KG1 (cell line): ENCODE results near the gene TRIM73.
"Not testable (repeated sequence)": the region's sequence is repeated elsewhere in the genome, so short reads cannot be mapped to it uniquely, and the experiment has no call there.

ENCODE experiments used
- DNase-seq: peaks from one replicate; lab custom pipeline; 2025; lab: John Stamatoyannopoulos, UW

TRIM73 gene

GRCh38 chr7:75395329-75395728 is at the start of gene TRIM73:
TRIM73 (plus strand) TSS chr7:75395629; CDS start chr7:75398934, 3,305 bp downstream.
- not testable (repeated sequence) for DNase-seq

- DNase-seq: not testable (repeated sequence)
Observed at GRCh38 chr7:75358671-75359541, 36.5 kb upstream of the TRIM73 start.

- not testable (repeated sequence) for DNase-seq
Observed at GRCh38 chr7:75359542-75359848, 35.9 kb upstream of the TRIM73 start.

- not testable (repeated sequence) for DNase-seq
Observed at GRCh38 chr7:75364079-75364478, 31.4 kb upstream of the TRIM73 start.

GRCh38 chr7:75366643-75367042 is 28.8 kb upstream of the TRIM73 start:
- DNase-seq: not testable (repeated sequence)

- DNase-seq: not testable (repeated sequence)
Observed at GRCh38 chr7:75367313-75367712, 28.1 kb upstream of the TRIM73 start.

GRCh38 chr7:75374144-75374518 is 21.3 kb upstream of the TRIM73 start:
- not testable (repeated sequence) for DNase-seq

- DNase-seq: not testable (repeated sequence)
Observed at GRCh38 chr7:75374519-75375317, 20.7 kb upstream of the TRIM73 start.

- DNase-seq: not testable (repeated sequence)
Observed at GRCh38 chr7:75393194-75393593, 2.2 kb upstream of the TRIM73 start.

- DNase-seq: not testable (repeated sequence)
Observed at GRCh38 chr7:75397865-75398264, 2.4 kb downstream of the TRIM73 start.

- not testable (repeated sequence) for DNase-seq
Observed at GRCh38 chr7:75398771-75399700, 3.6 kb downstream of the TRIM73 start.

- DNase-seq: not testable (repeated sequence)
Observed at GRCh38 chr7:75400575-75400974, 5.1 kb downstream of the TRIM73 start.

GRCh38 chr7:75403455-75404443 is 8.3 kb downstream of the TRIM73 start:
- DNase-seq: not testable (repeated sequence)

GRCh38 chr7:75404663-75405062 is 9.2 kb downstream of the TRIM73 start:
- DNase-seq: not testable (repeated sequence)

GRCh38 chr7:75409880-75410822 is 14.7 kb downstream of the TRIM73 start:
- not testable (repeated sequence) for DNase-seq

- not testable (repeated sequence) for DNase-seq
Observed at GRCh38 chr7:75410823-75411173, 15.4 kb downstream of the TRIM73 start.

GRCh38 chr7:75414204-75414603 is 18.8 kb downstream of the TRIM73 start:
- not testable (repeated sequence) for DNase-seq

GRCh38 chr7:75414708-75415427 is 19.4 kb downstream of the TRIM73 start:
- not testable (repeated sequence) for DNase-seq

- DNase-seq: not testable (repeated sequence)
Observed at GRCh38 chr7:75415428-75415817, 20.0 kb downstream of the TRIM73 start.
